HG03280 (cell line): ENCODE measurements around the gene ARG2.
A peak's percentile ranks its signal among the peaks of the same experiment; 100 is the strongest.
"Not testable (repeated sequence)": the region's sequence is repeated elsewhere in the genome, so short reads cannot be mapped to it uniquely, and the experiment has no call there.

Source experiments
- ATAC-seq: cut with Tn5 transposase; IDR thresholded peaks from one replicate; pipeline ENCODE4 v1.9.1; 2021; ENCODE audit warnings: mild to moderate bottlenecking, moderate library complexity; ENCODE audit not compliant: unreplicated experiment

Gene ARG2

GRCh38 chr14:67584978-67585377, 34.7 kb upstream of the ARG2 start:
- ATAC-seq, result no peak

DNA sequence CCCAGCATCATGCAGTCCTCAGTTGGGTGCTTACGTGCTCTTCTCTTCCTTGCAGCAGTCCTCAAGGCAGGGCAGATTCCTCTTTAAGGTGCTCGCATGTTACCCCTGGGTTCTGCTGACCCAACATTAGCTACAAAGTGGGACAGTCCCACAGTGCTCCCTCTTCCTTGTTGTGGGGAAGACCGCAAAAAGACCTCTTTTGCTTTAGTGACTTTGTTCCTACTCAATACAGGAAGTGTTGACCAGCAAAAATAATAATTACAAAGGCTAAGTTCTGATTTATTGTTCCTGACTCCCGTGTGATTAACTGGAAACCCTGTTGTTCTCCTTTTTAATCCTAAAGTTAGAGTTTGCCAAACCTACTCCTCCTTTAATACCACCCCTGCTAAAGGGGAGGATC, 33.4 kb upstream of the ARG2 start:
- no peak for ATAC-seq

DNA sequence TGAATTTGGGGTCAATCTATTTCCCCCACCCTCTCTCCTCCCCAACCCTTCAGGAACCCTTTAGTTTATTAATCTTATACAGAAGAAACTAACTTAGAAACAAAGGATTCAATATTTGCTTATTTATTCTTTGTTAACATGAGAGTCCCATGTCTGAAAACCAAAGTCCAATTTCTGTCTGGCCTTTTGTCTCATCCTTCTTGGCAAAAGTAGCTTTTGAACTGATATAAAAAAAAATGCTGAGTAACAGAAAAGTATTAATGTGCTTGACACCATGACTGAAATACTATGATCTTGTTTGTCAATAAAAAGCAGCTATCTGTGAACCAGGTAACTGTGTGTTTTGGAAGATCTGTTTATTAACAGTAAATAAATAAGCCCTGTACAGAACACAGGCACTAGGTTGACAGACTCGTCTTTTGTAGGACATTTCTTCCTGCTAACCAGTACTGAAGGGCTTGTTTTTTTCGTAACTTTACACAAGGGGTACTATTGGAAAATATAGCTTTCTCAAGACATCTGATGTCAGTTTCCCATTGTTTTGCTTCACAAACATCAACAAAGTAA, 30.4 kb upstream of the ARG2 start:
- ATAC-seq, result no peak

- ATAC-seq, result not testable (repeated sequence)
Measured at GRCh38 chr14:67593650-67594049, 26.1 kb upstream of the ARG2 start.

DNA sequence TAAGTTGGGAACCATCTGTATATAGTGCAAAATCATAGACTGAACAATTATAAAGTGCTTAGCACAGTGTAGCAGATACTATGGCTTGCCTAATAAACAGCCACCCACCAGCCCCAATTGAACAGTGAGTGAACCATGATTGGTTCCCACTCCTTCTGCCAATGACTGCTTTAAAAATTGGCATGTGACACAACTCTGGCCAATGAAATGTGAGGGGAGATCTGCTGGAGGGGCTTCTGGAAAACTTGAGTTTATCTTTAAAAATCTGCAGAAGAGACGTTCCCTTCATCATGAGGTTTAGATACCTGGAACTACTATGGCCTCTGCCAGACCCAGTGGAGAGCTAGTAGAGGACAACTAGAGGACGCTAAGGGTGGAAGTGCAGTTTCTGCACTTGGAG, 24.3 kb upstream of the ARG2 start:
- no peak for ATAC-seq

- peak; percentile 97 for ATAC-seq
Measured at GRCh38 chr14:67599698-67600561, 19.8 kb upstream of the ARG2 start, which contains the start of gene PIGH. Gene PIGH (minus strand): TSS chr14:67600268. CDS start chr14:67600203, 65 bp downstream.

DNA sequence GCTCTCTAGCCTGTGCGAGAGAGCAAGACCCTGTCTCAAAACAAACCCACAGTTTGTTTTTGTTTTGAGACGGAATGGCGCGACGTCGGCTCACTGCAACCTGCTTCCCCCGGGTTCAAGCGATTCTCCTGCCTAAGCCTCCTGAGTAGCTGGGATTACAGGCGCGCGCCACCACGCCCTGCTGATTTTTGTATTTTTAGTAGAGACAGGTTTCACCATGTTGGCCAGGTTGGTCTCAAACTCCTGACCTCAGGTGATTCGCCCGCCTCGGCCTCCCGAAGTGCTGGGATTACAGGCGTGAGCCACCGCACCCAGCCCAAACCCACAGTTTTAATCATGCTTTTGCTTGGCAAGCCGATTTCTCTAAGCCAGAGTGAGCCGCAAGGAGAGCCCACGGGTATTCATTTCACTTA, 19.2 kb upstream of the ARG2 start:
- not testable (repeated sequence) for ATAC-seq

- no peak for ATAC-seq
Measured at GRCh38 chr14:67602076-67602475, 17.6 kb upstream of the ARG2 start.

GRCh38 chr14:67602995-67603545, 16.6 kb upstream of the ARG2 start:
- peak; percentile 60 for ATAC-seq

DNA sequence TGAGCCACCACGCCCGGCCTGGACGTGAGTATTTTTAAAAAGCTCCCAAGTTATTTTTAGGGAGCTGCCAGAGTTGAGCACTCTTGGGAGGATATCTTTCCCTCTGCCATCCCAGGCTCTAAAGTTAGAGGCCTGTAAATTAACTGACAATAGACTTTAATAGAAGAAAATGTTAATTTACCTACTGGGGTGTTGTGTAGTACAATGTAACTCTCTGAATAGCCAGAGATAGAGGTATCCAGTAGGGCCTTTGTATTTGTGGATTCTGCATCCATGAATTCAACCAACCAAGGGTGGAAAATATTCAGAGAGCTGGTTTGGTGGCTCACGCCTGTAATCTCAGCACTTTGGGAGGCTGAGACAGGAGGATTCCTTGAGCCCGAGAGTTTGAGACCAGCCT, 12.1 kb upstream of the ARG2 start:
- ATAC-seq, result no peak

- ATAC-seq, result no peak
Measured at GRCh38 chr14:67609642-67610310, 9.9 kb upstream of the ARG2 start.

GRCh38 chr14:67610491-67610890, 9.2 kb upstream of the ARG2 start:
- no peak for ATAC-seq

- no peak for ATAC-seq
Measured at GRCh38 chr14:67618617-67619063, 1.1 kb upstream of the ARG2 start.

DNA sequence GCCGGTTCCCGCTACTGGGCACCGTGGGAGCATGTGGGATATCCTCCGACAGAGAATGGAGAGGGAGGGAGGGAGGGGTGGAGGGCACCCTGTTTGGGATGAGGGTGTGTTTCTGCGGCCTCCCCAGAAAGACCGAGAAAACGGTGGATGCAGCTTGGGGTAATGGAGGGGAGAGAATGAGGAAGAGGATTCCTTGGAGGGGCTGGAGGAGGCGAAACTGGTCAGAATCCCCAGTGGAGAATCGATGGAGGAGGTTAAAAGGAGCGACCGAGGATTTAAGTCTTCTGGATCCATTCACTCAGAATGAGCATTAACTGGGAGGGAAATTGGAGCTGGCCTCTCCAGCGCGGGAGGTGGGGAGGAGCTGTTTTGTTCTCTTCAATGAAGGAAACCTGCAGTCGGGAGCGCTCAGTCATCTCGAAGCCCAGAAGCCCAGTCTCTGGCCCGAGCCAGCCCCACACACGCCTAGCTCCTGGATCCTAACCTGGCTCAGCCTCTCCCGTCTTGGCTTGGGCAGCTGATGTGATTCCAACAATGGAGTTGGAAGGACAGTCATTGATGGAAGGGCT, 581 bp downstream of the ARG2 start:
- no peak for ATAC-seq

- ATAC-seq, result no peak
Measured at GRCh38 chr14:67622675-67623074, 3.0 kb downstream of the ARG2 start.

DNA sequence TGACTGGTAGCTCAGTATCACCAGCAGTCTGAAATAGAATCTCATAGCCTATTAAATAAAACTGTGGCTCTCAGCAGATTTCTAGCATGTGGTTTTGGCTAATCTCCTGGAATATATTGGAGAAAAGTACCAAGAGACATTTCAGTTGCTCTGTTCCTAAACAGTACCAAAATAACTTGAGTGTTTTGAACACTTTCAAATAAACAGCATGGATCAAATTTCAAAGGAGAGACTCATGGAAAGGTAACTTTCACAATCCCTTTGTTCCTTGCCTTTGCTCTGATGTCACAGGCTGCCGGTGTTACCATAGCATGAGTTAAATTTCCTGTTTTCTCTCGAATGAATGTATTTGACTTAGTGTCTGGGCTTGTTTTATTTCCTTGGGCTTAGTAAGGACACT, 3.4 kb downstream of the ARG2 start:
- no peak for ATAC-seq

DNA sequence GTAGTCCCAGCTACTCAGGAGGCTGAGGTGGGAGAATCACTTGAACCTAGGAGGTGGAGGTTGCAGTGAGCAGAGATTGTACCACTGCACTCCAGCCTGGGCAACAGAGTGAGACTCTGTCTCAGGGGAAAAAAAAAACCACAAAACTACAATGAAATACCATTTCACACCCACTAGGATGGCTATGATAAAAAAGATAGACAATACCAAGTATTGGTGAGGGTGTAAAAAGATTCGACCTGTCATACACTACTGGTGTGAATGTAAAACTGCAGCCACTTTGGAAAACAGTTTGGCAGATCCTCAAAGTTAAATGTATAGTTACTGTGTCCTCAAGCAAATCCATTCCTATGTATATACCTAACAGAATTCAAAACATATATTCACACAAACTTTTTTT, 6.4 kb downstream of the ARG2 start:
- ATAC-seq, result not testable (repeated sequence)

GRCh38 chr14:67627519-67627918, 7.8 kb downstream of the ARG2 start:
- ATAC-seq, result no peak

DNA sequence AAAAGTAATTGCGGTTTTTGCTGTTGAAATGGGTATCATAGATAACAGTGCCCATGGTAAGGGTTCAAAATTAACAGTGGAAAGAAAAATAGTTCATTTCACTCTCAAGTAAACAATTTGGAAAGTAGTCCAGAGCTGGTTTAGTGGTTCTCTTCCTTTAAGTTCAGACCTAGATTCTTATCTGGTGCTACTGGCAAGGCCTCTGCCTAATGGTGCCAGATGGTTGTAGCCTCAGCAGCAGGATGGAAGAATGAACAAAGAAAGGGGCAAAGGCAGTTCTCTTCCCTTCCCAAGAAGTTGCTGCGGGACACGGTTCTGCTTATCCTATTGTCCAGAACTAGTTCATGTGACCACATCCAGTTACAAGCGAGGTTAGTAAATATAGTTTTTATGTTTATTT, 10.5 kb downstream of the ARG2 start:
- ATAC-seq, result no peak

DNA sequence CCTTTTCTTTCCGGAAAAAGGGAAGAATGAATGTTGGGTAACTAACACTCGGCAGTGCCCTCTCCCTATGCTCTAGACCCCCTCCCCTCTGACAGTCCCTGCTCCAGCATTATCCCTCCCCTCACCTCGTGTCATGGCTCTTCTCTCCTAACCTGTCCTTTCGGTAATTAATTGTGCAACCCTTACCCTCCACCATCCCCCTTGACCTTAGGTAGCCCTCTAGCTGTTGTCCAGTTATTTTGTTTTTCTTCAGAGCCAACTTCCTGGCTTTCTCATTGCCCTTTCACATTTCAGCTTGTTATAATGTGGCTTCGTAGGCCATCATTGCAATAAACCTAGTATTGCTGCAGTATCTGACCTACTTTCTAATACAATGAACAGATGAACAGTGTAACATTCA, 11.2 kb downstream of the ARG2 start:
- ATAC-seq, result no peak

- no peak for ATAC-seq
Measured at GRCh38 chr14:67633451-67634147, 13.9 kb downstream of the ARG2 start.
